Measurements from ENCODE around the gene STARD3NL.

GRCh38 chr7:38178695-38179344 is 775 bp downstream of the STARD3NL start:
- TF ChIP-seq CTCF (IDR thresholded peaks at IDR 0.05) (peak in 2 of 5 experiments; percentile 1 to 36), POLR2A (IDR thresholded peaks at IDR 0.05) (no peak), POLR2AphosphoS5 (IDR thresholded peaks at IDR 0.05) (no peak), EP300 (IDR thresholded peaks at IDR 0.05; ENCODE audit: low read depth) (no peak)

All from transverse colon (tissue), 4 donors.